ENCODE results near the gene ACSL5. TPM values are rescaled to one million over a fixed set of nuclear protein-coding genes. Genes with fewer than 3 reads are reported as not detected.

ACSL5 gene
- total and polyA plus RNA-seq, 2 of the 8 experiments (the other 6 are each of a cell fraction or from before 2014, with no cell fraction given), result not detected

GRCh38 chr10:112467541-112468075 lies 93.7 kb downstream of the ACSL5 start:
- H3K23me2 ChIP-seq (ENCODE audit: low read depth, low read length), result no peaks in the 10 kb centered on the region
- ChIA-PET POLR2A (ENCODE audit: partially characterized antibody) (no interaction called here), CTCF (ENCODE audit: partially characterized antibody) (interaction anchor here (1.4 kb wide), 1 partner anchor 8 kb away, joined by 5 read pairs; no protein-coding TSS in a partner anchor)
- DNase-seq (ENCODE audit: low read depth in 1 of 2, low spot score in 2 of 2) (no peak), FAIRE-seq (no peak)
- no peak overlapping the region for H2BK12ac ChIP-seq (ENCODE audit: low read depth, low read length)
- no peak overlapping the region for H3K18ac ChIP-seq (ENCODE audit: extremely low read depth, low read length)
- no peak overlapping the region for H3K4me3 ChIP-seq (ENCODE audit: extremely low read depth in 1 of 4, insufficient read depth in 2 of 4, low read depth in 3 of 4, low read length in 4 of 4)
- WGBS, 2 experiments (ENCODE audit: extremely low coverage in 1 of 2, insufficient coverage in 1 of 2, insufficient read length in 1 of 2, insufficient replicate concordance in 2 of 2, low coverage in 1 of 2, low lambda C conversion rate in 2 of 2, missing lambda C conversion rate in 1 of 2), result 86% methylated on average over 1 of the region's 1 CpG; no CpG with 5 or more reads in 1 of the 2 experiments
- H3K4me1 ChIP-seq (replicated peaks in 1 of 4; ENCODE audit: control insufficient read depth in 3 of 4, insufficient read depth in 4 of 4, low read length in 3 of 4), result peaks cover 0 to 4% (median under 1%) of the 10 kb centered on the region in 4 experiments; a peak in 1 of 7 replicates
- H4K91ac ChIP-seq (replicated peaks; ENCODE audit: insufficient read length, low read length), result no peak overlapping the region
- no peak overlapping the region for H2AK5ac ChIP-seq (ENCODE audit: low read depth, low read length)
- H3K79me1 ChIP-seq (ENCODE audit: low read depth, low read length), result no peaks in the 10 kb centered on the region
- no peak for TF ChIP-seq POU5F1 (IDR thresholded peaks at IDR 0.05; ENCODE audit: low read depth, low read length)
- no peak for TF ChIP-seq BRCA1 (IDR thresholded peaks at IDR 0.05; ENCODE audit: low read depth, low read length)
- TF ChIP-seq KDM5A (IDR thresholded peaks at IDR 0.05; ENCODE audit: low read length), result no peak
- TF ChIP-seq SAP30 (IDR thresholded peaks at IDR 0.05; ENCODE audit: insufficient read depth, insufficient replicate concordance, low read length), result no peak
- no peak for TF ChIP-seq RFX5 (IDR thresholded peaks at IDR 0.05; ENCODE audit: borderline replicate concordance, low read depth, low read length)
- TF ChIP-seq EZH2 (IDR thresholded peaks at IDR 0.05; ENCODE audit: low read depth, low read length, severe bottlenecking), result no peak
- no peak for TF ChIP-seq NANOG (IDR thresholded peaks at IDR 0.05; ENCODE audit: insufficient read depth, low read depth, low read length, poor library complexity, severe bottlenecking)
- no peak for TF ChIP-seq POLR2A (IDR thresholded peaks at IDR 0.05; ENCODE audit: control extremely low read depth in 1 of 2, low read depth in 2 of 2, low read length in 2 of 2)
- H4K5ac ChIP-seq (ENCODE audit: insufficient read length, low read depth, low read length), result no peak overlapping the region
- H4K8ac ChIP-seq (ENCODE audit: extremely low read depth, insufficient read depth, low read length), result no peak overlapping the region
- H3K27ac ChIP-seq (ENCODE audit: low read depth, low read length), result no peak overlapping the region
- H2AFZ ChIP-seq (ENCODE audit: low read length), result no peak overlapping the region
- peaks cover 0 to 20% (median 8%) of the 10 kb centered on the region in 4 experiments; a peak in 4 of 8 replicates for H3K36me3 ChIP-seq (ENCODE audit: control insufficient read depth in 2 of 4, insufficient read depth in 4 of 4, low read length in 3 of 4)
- H3K9me3 ChIP-seq (ENCODE audit: insufficient read depth in 2 of 2, low read depth in 1 of 2, low read length in 1 of 2), result 0 out of 4 replicates have a peak, but pooled peaks cover 0 to 4% of the 10 kb centered on the region in 2 experiments
- no peak overlapping the region for H3K4me2 ChIP-seq (ENCODE audit: insufficient read depth in 1 of 2, low read depth in 2 of 2, low read length in 2 of 2)
- no peak overlapping the region for H2BK15ac ChIP-seq (ENCODE audit: low read length)
- H3K4ac ChIP-seq (replicated peaks; ENCODE audit: insufficient read length, low read depth, low read length), result no peak overlapping the region
- no peak overlapping the region for H3K23ac ChIP-seq (ENCODE audit: insufficient read length)
- H3K56ac ChIP-seq (replicated peaks; ENCODE audit: insufficient read length, low read depth, low read length), result no peak overlapping the region
- H2BK5ac ChIP-seq (ENCODE audit: low read depth, low read length), result no peak overlapping the region
- H2BK120ac ChIP-seq (replicated peaks; ENCODE audit: low read depth, low read length), result no peak overlapping the region
- H3K9ac ChIP-seq (replicated peaks in 1 of 4; ENCODE audit: extremely low read depth in 1 of 4, low read depth in 3 of 4, low read length in 3 of 4), result no peak overlapping the region
- H3K27me3 ChIP-seq (replicated peaks in 1 of 4; ENCODE audit: control insufficient read depth in 3 of 4, extremely low read depth in 1 of 4, insufficient read depth in 3 of 4, low read length in 3 of 4), result no peaks in the 10 kb centered on the region
- no peaks in the 10 kb centered on the region for H3K79me2 ChIP-seq (ENCODE audit: control insufficient read depth in 1 of 2, insufficient read depth in 2 of 2, low read length in 2 of 2)
- no peak overlapping the region for H2BK20ac ChIP-seq (ENCODE audit: low read length)
- no peaks in the 10 kb centered on the region for H4K20me1 ChIP-seq (replicated peaks in 1 of 2; ENCODE audit: control insufficient read depth in 1 of 2, insufficient read depth in 2 of 2, low read length in 2 of 2)
- no peak overlapping the region for H3K14ac ChIP-seq (ENCODE audit: insufficient read length)
